OCI-LY1 (cell line): Measurements from ENCODE around the gene PBXIP1.

ENCODE experiments used
- EZH2 ChIP-seq: fragments of 200-600 bp; sonication (generic), shearing (Covaris generic); IDR thresholded peaks from 2 replicates; pipeline ENCODE4 v1.8.0; 2017; ENCODE audit warnings: borderline replicate concordance, mixed run types, mild to moderate bottlenecking, antibody characterized with exemption, low read length, moderate library complexity, mixed read lengths
- TF ChIP-seq, protein P1 (sequence below): fragments of 200-600 bp; sonication (generic), shearing (Covaris generic); IDR thresholded peaks from 2 replicates; pipeline ENCODE4 v1.5.1; 2017; ENCODE audit warnings: mild to moderate bottlenecking, antibody characterized with exemption, low read length, moderate library complexity, mixed read lengths

DNA sequence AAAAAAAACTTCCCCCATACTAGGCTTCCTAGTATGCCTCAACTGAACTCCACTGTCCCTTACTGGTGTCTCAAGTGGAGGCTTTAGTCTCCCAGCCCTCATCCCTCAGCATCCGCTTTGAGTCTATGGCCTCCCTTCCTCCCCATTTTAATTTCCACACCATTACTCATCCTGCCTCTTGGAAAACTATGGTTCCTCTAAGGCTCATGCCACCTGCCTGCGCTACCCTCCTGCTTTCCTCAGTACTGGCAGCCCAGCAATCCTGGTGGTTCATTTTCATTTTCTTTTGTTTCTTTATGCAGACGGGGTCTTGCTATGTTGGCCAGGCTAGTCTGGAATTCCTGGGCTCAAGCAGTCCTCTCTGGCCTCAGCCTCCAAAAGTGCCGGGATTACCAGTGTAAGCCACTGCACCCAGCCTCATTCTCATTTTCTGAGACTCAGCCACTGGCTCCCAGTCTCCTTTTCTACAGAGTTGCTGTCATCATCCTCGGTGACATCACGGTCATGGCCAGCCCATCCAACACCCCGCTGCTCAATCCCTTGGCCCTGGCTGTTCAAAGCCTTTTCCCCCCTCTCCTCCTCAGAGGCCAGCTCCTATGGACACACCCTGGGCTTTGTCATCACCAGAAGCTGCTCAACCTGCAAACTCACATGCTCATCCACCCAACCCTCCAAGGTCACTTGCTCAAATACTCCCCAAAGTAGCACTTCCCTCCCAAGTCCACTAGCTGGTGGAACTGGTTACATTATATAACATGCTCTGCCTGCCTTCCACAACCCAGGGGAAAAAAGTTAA, 17.1 kb downstream of the PBXIP1 start:
- TF ChIP-seq, protein P1, sequence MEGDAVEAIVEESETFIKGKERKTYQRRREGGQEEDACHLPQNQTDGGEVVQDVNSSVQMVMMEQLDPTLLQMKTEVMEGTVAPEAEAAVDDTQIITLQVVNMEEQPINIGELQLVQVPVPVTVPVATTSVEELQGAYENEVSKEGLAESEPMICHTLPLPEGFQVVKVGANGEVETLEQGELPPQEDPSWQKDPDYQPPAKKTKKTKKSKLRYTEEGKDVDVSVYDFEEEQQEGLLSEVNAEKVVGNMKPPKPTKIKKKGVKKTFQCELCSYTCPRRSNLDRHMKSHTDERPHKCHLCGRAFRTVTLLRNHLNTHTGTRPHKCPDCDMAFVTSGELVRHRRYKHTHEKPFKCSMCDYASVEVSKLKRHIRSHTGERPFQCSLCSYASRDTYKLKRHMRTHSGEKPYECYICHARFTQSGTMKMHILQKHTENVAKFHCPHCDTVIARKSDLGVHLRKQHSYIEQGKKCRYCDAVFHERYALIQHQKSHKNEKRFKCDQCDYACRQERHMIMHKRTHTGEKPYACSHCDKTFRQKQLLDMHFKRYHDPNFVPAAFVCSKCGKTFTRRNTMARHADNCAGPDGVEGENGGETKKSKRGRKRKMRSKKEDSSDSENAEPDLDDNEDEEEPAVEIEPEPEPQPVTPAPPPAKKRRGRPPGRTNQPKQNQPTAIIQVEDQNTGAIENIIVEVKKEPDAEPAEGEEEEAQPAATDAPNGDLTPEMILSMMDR: no peak
- no peak for TF ChIP-seq EZH2
